Sigmoid colon (tissue), 4 donors: ENCODE data around the gene C1orf167.

Experiments
- CTCF ChIP-seq, 4 experiments: fragments of 450-650 bp in 3 of 4; fragments of 200-600 bp in 1 of 4; IDR thresholded peaks; one replicate each; pipeline ENCODE4 v1.5.1; 2016 to 2019; ENCODE audit warnings: antibody characterized with exemption in 4 of 4, mild to moderate bottlenecking in 3 of 4, moderate library complexity in 2 of 4
- EP300 ChIP-seq, 4 donors: sonication (generic); formaldehyde crosslinking; IDR thresholded peaks; one replicate each; pipeline ENCODE4 v1.6.1; 2017; ENCODE audit warnings: antibody characterized with exemption in 4 of 4

- no peak for TF ChIP-seq CTCF (IDR thresholded peaks at IDR 0.05)
- TF ChIP-seq EP300 (IDR thresholded peaks at IDR 0.05) = no peak
These were observed 51.0 kb downstream of the C1orf167 start for GRCh38 chr1:11813021-11813420.
